ENCODE measurements around the gene DCX. TPM values are rescaled to one million over a fixed set of nuclear protein-coding genes. Genes with fewer than 3 reads are reported as not detected.

The DCX gene
- total RNA-seq, 1 donor from 2014 or later = not detected

- no peaks in the 10 kb centered on the region for H3K36me3 Mint-ChIP-seq (ENCODE audit: low read depth)
- H3K27me3 Mint-ChIP-seq = no peaks in the 10 kb centered on the region
- no peak for TF ChIP-seq CTCF (IDR thresholded peaks at IDR 0.05)
- CTCF ChIA-PET = no interaction called here
- DNase-seq (no peak), ATAC-seq (ENCODE audit: low read depth) (no peak)
- H3K27ac Mint-ChIP-seq = no peak overlapping the region
- H3K4me1 Mint-ChIP-seq = no peaks in the 10 kb centered on the region
- no peaks in the 10 kb centered on the region for H3K9me3 Mint-ChIP-seq
- H3K4me3 Mint-ChIP-seq = no peak overlapping the region
- intact Hi-C loops (cut with micrococcal nuclease) = no loop called here
- POLR2A ChIA-PET = no interaction called here
Measured at GRCh38 chrX:111265486-111265885, 146.5 kb downstream of the DCX start.

GRCh38 chrX:111264385-111264784 is 147.6 kb downstream of the DCX start:
- no peak overlapping the region for H3K4me3 Mint-ChIP-seq
- no peak for ATAC-seq (ENCODE audit: low read depth)
- TF ChIP-seq CTCF (IDR thresholded peaks at IDR 0.05) = no peak

GRCh38 chrX:111262086-111262485 is 149.9 kb downstream of the DCX start:
- H3K4me3 Mint-ChIP-seq = no peak overlapping the region
- CTCF ChIA-PET = no interaction called here
- H3K4me1 Mint-ChIP-seq = no peaks in the 10 kb centered on the region
- H3K36me3 Mint-ChIP-seq (ENCODE audit: low read depth) = no peaks in the 10 kb centered on the region
- intact Hi-C loops (cut with micrococcal nuclease) = no loop called here
- no peaks in the 10 kb centered on the region for H3K27me3 Mint-ChIP-seq
- H3K27ac Mint-ChIP-seq = no peak overlapping the region
- ATAC-seq (ENCODE audit: low read depth) (no peak), DNase-seq (no peak)
- POLR2A ChIA-PET = no interaction called here
- no peaks in the 10 kb centered on the region for H3K9me3 Mint-ChIP-seq
- TF ChIP-seq CTCF (IDR thresholded peaks at IDR 0.05) = no peak

More at GRCh38 chrX:111264385-111264784, 147.6 kb downstream of the DCX start:
- H3K27ac Mint-ChIP-seq = no peak overlapping the region
- H3K27me3 Mint-ChIP-seq = no peaks in the 10 kb centered on the region
- H3K36me3 Mint-ChIP-seq (ENCODE audit: low read depth) = no peaks in the 10 kb centered on the region
- ChIA-PET CTCF (no interaction called here), POLR2A (no interaction called here)
- no peak for DNase-seq
- no peaks in the 10 kb centered on the region for H3K4me1 Mint-ChIP-seq
- intact Hi-C loops (cut with micrococcal nuclease) = no loop called here
- H3K9me3 Mint-ChIP-seq = no peaks in the 10 kb centered on the region

- DNase-seq = no peak
- CTCF ChIA-PET = no interaction called here
- Mint-ChIP-seq H3K4me1 (no peaks in the 10 kb centered on the region), H3K9me3 (no peaks in the 10 kb centered on the region), H3K27ac (no peak overlapping the region), H3K27me3 (no peaks in the 10 kb centered on the region), H3K36me3 (ENCODE audit: low read depth) (no peaks in the 10 kb centered on the region), H3K4me3 (no peak overlapping the region)
- intact Hi-C loops (cut with micrococcal nuclease) = no loop called here
- TF ChIP-seq CTCF (IDR thresholded peaks at IDR 0.05) = no peak
- no peak for ATAC-seq (ENCODE audit: low read depth)
- POLR2A ChIA-PET = no interaction called here
Measured at GRCh38 chrX:111260451-111260850, 151.5 kb downstream of the DCX start.

GRCh38 chrX:111259559-111259958 is 152.4 kb downstream of the DCX start:
- no peaks in the 10 kb centered on the region for H3K27me3 Mint-ChIP-seq
- CTCF ChIA-PET = no interaction called here
- POLR2A ChIA-PET = no interaction called here
- ATAC-seq (ENCODE audit: low read depth) = no peak
- DNase-seq = no peak
- no peaks in the 10 kb centered on the region for H3K9me3 Mint-ChIP-seq
- no peaks in the 10 kb centered on the region for H3K4me1 Mint-ChIP-seq
- no peak overlapping the region for H3K4me3 Mint-ChIP-seq
- intact Hi-C loops (cut with micrococcal nuclease) = no loop called here
- H3K36me3 Mint-ChIP-seq (ENCODE audit: low read depth) = no peaks in the 10 kb centered on the region
- no peak for TF ChIP-seq CTCF (IDR thresholded peaks at IDR 0.05)
- H3K27ac Mint-ChIP-seq = no peak overlapping the region
